ENCODE data around the gene PRR33.
A peak's percentile ranks its signal among the peaks of the same experiment; 100 is the strongest.

Gene PRR33

GRCh38 chr11:1916132-1916985 is 24.7 kb upstream of the PRR33 start:
- no peak for DNase-seq

- DNase-seq = no peak
These were observed 24.1 kb upstream of the PRR33 start for GRCh38 chr11:1915795-1916131.

GRCh38 chr11:1913271-1914060 is 21.8 kb upstream of the PRR33 start:
- no peak for DNase-seq

DNA sequence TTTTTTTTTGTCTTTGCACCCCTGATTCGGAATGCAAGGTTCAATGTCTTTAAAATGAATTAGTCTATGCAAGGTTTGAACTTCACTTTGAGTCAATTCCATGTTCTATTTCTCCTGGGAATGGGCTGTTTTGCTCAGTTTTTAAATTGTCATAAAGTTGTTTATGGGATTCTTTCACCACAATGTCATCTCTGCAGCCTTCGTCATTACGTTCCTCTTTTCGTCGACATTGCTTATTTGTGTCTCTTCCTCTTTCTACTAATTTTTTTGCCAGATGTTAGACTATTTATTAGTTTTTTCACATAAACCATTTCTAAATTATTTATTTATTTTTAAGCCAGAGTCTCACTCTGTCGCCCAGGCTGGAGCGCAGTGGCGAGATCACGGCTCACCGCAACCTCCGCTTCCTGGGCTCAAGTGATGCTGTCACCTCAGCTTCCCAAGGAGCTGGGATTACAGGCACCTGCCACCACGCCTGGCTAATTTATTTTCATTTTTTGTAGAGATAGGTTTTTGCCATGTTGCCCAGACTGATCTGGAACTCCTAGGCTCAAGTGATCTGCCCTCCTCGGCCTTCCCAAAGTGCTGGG is 20.7 kb upstream of the PRR33 start:
- no peak for DNase-seq

DNA sequence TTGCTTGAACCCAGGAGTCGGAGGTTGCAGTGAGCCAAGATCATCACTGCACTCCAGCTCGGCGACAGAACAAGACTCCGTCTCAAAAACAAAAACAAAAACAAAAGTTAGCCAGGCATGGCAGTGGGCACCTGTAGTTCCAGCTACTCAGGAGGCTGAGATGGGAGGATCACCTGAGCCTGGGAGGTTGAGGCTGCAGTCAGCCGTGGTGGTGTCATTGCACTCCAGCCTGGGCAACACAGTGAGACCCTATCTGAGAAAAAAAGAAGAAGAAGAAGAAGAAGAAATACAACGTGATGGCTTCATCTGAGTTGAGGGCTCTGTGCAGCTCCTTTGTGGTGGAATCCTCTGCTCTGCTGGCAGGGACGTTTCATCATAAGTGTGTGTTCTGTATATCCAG is 17.8 kb upstream of the PRR33 start:
- no peak for DNase-seq

DNA sequence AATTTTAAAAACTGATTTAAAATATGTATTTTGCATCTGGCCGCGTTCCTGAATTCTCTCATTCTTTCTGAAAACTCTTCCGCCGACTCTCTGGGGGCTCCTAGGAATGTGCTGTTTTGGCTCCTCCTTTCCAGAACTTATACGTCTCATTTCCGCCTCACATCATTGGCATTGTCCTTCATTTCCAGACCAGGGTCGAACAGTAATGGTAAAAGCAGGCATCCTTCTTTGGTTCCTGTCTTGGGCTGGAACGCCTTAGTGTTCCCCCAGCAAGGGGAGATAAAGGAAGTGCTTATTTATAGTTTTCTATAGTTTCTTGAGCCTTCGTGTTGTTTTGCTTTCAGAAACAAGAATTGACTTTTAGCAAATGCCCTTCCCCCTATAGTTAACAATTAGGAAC is 16.9 kb upstream of the PRR33 start:
- DNase-seq = no peak

DNA sequence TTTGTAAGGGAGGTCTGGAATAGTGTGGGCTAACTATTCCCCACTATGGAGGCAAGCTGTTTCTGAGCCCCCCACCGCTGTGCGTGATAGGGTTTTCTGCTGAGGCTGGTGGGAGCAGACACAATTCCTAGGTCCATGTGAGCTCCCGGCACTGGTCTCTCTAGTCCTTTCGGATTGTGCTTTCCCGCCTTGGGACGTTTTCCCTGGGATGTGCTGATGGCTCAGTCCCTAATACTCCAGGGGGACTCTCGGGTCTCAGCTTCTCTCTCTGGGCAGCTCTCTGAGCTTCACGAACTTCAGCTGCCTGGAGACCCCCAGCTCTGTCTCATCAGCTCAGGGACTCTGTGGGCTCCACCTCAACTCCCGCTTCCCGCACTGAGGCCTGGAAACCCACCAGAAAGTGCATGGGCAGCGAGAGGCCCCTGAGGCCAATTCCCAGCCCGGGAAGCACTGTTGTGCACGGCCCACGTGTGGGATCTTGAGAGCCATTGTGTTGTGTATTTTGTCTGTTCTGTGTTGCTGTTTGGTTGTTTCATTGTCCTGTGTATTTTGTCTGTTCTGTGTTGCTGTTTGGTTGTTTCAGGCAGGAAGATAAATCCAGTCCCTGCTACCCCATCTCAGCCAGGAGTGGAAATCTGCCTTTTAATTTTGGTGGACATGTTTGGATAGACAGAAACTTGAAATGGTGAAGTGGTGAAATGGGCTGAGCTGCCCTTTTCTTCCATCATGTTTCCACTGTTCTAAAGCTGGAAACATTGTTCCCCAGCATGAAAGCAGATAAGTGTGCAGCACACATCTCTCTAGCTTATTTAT is 15.1 kb upstream of the PRR33 start:
- DNase-seq = no peak

GRCh38 chr11:1906181-1906580 is 14.5 kb upstream of the PRR33 start:
- DNase-seq = no peak

- DNase-seq = no peak
These were observed 8.0 kb upstream of the PRR33 start for GRCh38 chr11:1899686-1900085.

GRCh38 chr11:1899090-1899489 is 7.4 kb upstream of the PRR33 start:
- no peak for DNase-seq

- DNase-seq = no peak
These were observed 5.2 kb upstream of the PRR33 start for GRCh38 chr11:1896923-1897322.

DNA sequence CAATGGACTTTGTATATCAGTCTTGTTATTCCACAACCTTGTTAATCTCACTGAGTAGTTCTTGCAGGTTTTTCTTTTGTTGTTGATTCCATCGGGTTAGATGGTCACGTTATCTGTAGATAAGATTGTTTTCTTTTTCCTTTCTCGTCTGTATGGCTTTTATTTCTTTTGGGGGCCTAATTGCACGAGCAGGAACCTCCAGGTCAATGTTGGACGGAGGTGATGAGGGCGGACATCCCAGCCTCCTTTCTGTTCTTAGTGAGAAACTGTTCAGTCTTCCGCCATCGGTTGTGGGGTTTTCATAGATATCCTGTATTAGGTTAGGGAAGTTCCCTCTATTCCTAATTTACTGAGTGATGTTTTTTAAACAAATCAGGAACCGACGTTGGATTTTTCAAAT is 4.8 kb upstream of the PRR33 start:
- no peak for DNase-seq

GRCh38 chr11:1894759-1895158 is 3.1 kb upstream of the PRR33 start:
- DNase-seq = no peak

DNA sequence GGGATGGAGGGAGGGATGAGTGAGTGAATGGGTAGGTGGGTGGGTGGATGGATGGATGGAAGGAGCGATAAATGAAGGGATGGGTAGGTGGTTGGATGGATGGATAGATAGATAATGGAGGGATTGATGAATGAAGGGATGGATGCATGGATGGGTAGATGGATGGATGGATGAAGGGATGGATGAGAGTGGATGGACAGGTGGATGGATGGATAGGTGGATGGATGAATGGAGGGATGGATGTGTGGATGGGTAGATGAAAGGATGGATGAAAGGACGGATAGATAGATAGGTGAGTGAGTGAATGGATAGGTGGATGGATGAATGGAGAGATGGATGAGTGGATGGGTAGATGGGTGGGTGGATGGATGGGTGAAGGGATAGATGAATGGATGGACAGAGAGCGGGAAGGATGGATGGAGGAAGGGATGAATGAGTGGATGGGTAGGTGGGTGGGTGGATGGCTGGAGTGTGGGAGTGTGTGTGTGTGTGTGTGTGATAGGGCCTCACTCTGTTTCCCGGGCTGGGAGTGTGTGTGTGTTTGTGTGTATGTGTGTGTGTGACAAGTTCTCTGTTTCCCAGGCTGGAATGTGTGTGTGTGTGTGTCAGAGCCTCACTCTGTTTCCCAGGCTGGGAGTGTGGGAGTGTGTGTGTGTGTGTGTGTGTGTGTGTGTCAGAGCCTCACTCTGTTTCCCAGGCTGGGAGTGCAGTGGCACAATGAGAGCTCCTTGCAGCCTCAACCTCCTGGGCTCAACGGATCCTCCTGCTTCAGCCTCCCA is 2.1 kb upstream of the PRR33 start:
- no peak for DNase-seq

- DNase-seq = no peak
These were observed 863 bp upstream of the PRR33 start for GRCh38 chr11:1892558-1892957.

DNA sequence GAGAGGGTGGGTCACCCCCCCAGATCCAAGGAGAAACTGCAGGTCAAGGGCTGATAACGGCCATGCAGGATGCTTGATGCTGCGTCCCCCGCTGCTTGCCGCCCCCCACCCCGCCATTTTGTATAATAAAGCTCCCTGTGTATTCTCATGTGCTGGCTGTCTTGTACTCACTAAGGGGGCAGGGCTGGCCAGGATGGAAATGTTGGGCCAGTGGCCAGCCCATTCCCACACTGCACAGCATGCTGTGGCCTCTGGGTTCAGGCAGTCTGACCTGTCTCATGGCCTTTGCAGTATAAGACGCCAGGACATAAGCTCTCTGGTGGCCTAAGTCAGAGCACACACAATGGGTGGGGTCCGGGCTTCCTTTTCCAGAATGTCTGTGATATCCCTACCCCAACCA is 421 bp upstream of the PRR33 start:
- DNase-seq = no peak

GRCh38 chr11:1890856-1891830 is 552 bp downstream of the PRR33 start:
- DNase-seq = no peak

DNA sequence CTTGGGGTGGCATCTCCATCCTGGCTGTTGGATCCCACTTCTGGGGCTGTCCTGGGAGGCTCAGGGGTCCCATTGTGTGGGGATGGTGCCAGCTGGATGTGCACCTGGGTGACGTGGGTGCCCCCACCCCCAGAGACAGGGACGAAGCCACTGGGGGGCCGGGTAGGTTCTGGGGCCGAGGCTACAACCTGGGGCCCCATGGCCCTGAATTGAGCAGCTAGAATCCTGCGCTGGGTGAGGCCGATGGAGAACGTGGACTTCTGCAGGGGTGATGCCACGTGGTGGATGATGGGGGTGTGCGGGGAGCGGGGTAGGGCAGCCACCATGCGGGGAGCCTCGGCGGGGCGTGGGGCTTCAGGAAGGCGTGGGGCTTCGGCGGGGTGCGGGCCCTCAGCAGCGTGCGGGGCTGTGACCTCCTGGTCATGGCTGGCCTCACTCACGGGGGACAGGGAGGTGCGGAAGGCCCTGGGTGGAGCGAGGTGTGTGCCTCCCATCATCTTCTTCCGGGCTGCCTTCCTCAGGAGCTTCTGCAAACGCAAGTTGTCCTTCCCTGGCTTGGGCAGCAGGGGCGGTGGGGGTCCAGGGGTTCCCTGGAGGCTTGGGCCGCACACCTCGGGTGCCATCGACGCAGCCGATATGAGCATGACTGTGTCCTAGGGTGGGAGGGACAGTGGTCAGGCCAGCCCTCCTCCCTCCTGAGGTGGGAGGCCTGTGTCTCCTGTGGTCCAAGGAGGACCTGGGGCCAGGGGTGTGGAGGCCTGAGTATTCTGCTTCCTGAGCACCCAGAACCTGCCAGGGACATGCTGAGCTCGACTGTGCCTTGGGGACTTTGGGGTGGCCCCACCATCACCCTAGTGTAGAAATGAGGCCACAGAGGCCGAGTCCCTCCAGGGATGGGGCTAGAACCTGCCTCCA is 1.5 kb downstream of the PRR33 start:
- no peak for DNase-seq

- DNase-seq = peak; percentile 61
These were observed 2.3 kb downstream of the PRR33 start for GRCh38 chr11:1889224-1889930.
